Mammary epithelial cell (primary cell): ENCODE data around the gene SLC4A1AP.

Source experiments
- CTCF ChIP-seq, 2 donors: IDR thresholded peaks in 1 of 2; conservative IDR thresholded peaks in 1 of 2; 2 replicates each; pipeline ENCODE4 v1.5.1; 2011 to 2012; ENCODE audit warnings: inconsistent platforms in 2 of 2, low read length in 2 of 2, mild to moderate bottlenecking in 2 of 2, control low read depth in 1 of 2, low read depth in 1 of 2; ENCODE audit not compliant: insufficient read depth in 1 of 2; ENCODE audit errors: extremely low read depth in 1 of 2
- EZH2 ChIP-seq: IDR thresholded peaks from 2 replicates; pipeline ENCODE4 v1.6.1; 2012; ENCODE audit warnings: low read length, inconsistent platforms, borderline replicate concordance

- TF ChIP-seq CTCF (conservative IDR thresholded peaks at IDR 0.05 in 1 of 2, IDR thresholded peaks at IDR 0.05 in 1 of 2; ENCODE audit: extremely low read depth in 1 of 2, insufficient read depth in 1 of 2, low read depth in 1 of 2, low read length in 2 of 2), result no peak
- no peak for TF ChIP-seq EZH2
These were observed 18.2 kb downstream of the SLC4A1AP start for GRCh38 chr2:27681841-27682240.
